H9 (cell line): ENCODE data around the gene CDH8. TPM values are rescaled to one million over a fixed set of nuclear protein-coding genes. Genes with fewer than 3 reads are reported as not detected.
A peak's percentile ranks its signal among the peaks of the same experiment; 100 is the strongest.

ENCODE experiments used
- DNase-seq: peaks from one replicate; pipeline ENCODE4 v3.0.0-alpha.2; 2017
- H2AFZ ChIP-seq: one replicate; pipeline ENCODE4 v1.6.1; 2013; ENCODE audit warnings: mild to moderate bottlenecking, low read length, control low read depth, moderate library complexity
- H2AK5ac ChIP-seq: 2 replicates; pipeline ENCODE4 v1.6.1; 2013; ENCODE audit warnings: low read length, control low read depth, mixed read lengths; ENCODE audit not compliant: insufficient read length
- H2BK120ac ChIP-seq: one replicate; pipeline ENCODE4 v1.6.1; 2013; ENCODE audit warnings: low read depth, mild to moderate bottlenecking, low read length, control low read depth, inconsistent platforms; ENCODE audit not compliant: poor library complexity, severe bottlenecking
- H2BK12ac ChIP-seq: 2 replicates; pipeline ENCODE4 v1.6.1; 2013; ENCODE audit warnings: low read length, control low read depth, mixed read lengths, low read depth; ENCODE audit not compliant: insufficient read length
- H2BK15ac ChIP-seq: 2 replicates; pipeline ENCODE4 v1.6.1; 2013; ENCODE audit warnings: low read depth, low read length, control low read depth
- H2BK20ac ChIP-seq: one replicate; pipeline ENCODE4 v1.6.1; 2013; ENCODE audit warnings: low read depth, mild to moderate bottlenecking, low read length, control low read depth, inconsistent platforms; ENCODE audit not compliant: poor library complexity, severe bottlenecking
- H2BK5ac ChIP-seq: 2 replicates; pipeline ENCODE4 v1.6.1; 2013; ENCODE audit warnings: low read length, control low read depth, mixed read lengths; ENCODE audit not compliant: insufficient read length
- H3K14ac ChIP-seq: 2 replicates; pipeline ENCODE4 v1.6.1; 2013; ENCODE audit warnings: low read length, control low read depth; ENCODE audit not compliant: insufficient read depth
- H3K18ac ChIP-seq: 2 replicates; pipeline ENCODE4 v1.6.1; 2013; ENCODE audit warnings: low read depth, mild to moderate bottlenecking, mixed read lengths, low read length, control low read depth; ENCODE audit not compliant: insufficient read length
- H3K23ac ChIP-seq: 2 replicates; pipeline ENCODE4 v1.6.1; 2013; ENCODE audit warnings: low read length, control low read depth, mixed read lengths, low read depth; ENCODE audit not compliant: insufficient read length
- H3K23me2 ChIP-seq: 2 replicates; pipeline ENCODE4 v1.6.1; 2013; ENCODE audit warnings: low read depth, mild to moderate bottlenecking, mixed read lengths, low read length, control low read depth; ENCODE audit not compliant: insufficient read length, poor library complexity, severe bottlenecking
- H3K27ac ChIP-seq: 2 replicates; pipeline ENCODE4 v1.5.1; 2013; ENCODE audit warnings: low read length, control low read depth, mixed read lengths, low read depth; ENCODE audit not compliant: insufficient read length
- H3K27me3 ChIP-seq: 2 replicates; pipeline ENCODE4 v1.6.1; 2013; ENCODE audit warnings: low read length, control low read depth, inconsistent platforms; ENCODE audit not compliant: insufficient read depth
- H3K4ac ChIP-seq: 2 replicates; pipeline ENCODE4 v1.6.1; 2013; ENCODE audit warnings: low read depth, mild to moderate bottlenecking, control low read depth, inconsistent platforms, low read length, moderate library complexity
- H3K4me1 ChIP-seq: 2 replicates; pipeline ENCODE4 v1.6.1; 2013; ENCODE audit warnings: low read length, control low read depth, inconsistent platforms; ENCODE audit not compliant: insufficient read depth
- H3K4me2 ChIP-seq: 2 replicates; pipeline ENCODE4 v1.6.1; 2013; ENCODE audit warnings: low read length, control low read depth, mixed read lengths; ENCODE audit not compliant: insufficient read length, insufficient read depth
- H3K56ac ChIP-seq: 2 replicates; pipeline ENCODE4 v1.6.1; 2013; ENCODE audit warnings: low read depth, mild to moderate bottlenecking, mixed read lengths, low read length, control low read depth; ENCODE audit not compliant: insufficient read length
- H3K79me1 ChIP-seq: 2 replicates; pipeline ENCODE4 v1.6.1; 2013; ENCODE audit warnings: low read depth, mild to moderate bottlenecking, moderate library complexity, low read length, control low read depth, inconsistent platforms; ENCODE audit not compliant: insufficient read depth, poor library complexity, severe bottlenecking
- H3K79me2 ChIP-seq: 2 replicates; pipeline ENCODE4 v1.6.1; 2013; ENCODE audit warnings: low read length, control low read depth, inconsistent platforms; ENCODE audit not compliant: insufficient read depth
- H3K9ac ChIP-seq: 2 replicates; pipeline ENCODE4 v1.6.1; 2013; ENCODE audit warnings: low read length, control low read depth, mixed read lengths; ENCODE audit not compliant: insufficient read length; ENCODE audit errors: extremely low read depth
- H3K9me3 ChIP-seq: one replicate; pipeline ENCODE4 v1.6.1; 2013; ENCODE audit warnings: low read depth, low read length, inconsistent platforms; ENCODE audit not compliant: control insufficient read depth
- H3T11ph ChIP-seq: one replicate; pipeline ENCODE4 v1.6.1; 2013; ENCODE audit warnings: mild to moderate bottlenecking, low read length, control low read depth, inconsistent platforms
- H4K20me1 ChIP-seq: one replicate; pipeline ENCODE4 v1.6.1; 2013; ENCODE audit not compliant: control insufficient read depth, insufficient read length, insufficient read depth
- H4K5ac ChIP-seq: 2 replicates; pipeline ENCODE4 v1.6.1; 2013; ENCODE audit warnings: low read depth, mild to moderate bottlenecking, mixed read lengths, low read length, control low read depth; ENCODE audit not compliant: insufficient read length
- H4K8ac ChIP-seq: replicated peaks from 2 replicates; pipeline ENCODE4 v1.6.1; 2013; ENCODE audit warnings: low read length, control low read depth, mixed read lengths, low read depth; ENCODE audit not compliant: insufficient read length
- H4K91ac ChIP-seq: 2 replicates; pipeline ENCODE4 v1.6.1; 2013; ENCODE audit warnings: low read depth, mild to moderate bottlenecking, moderate library complexity, mixed read lengths, low read length, control low read depth; ENCODE audit not compliant: insufficient read length
- H3K27ac Mint-ChIP-seq, 3 experiments: 2 replicates in 2 of 3; 3 replicates in 1 of 3; pipeline ENCODE4 v1.8.0; 2020 to 2021; ENCODE audit warnings: mixed read lengths in 3 of 3, mild to moderate bottlenecking in 1 of 3, moderate library complexity in 1 of 3
- H3K27me3 Mint-ChIP-seq: 2 replicates; pipeline ENCODE4 v1.8.0; 2021; ENCODE audit warnings: low read depth, mild to moderate bottlenecking, moderate library complexity, mixed read lengths
- H3K36me3 Mint-ChIP-seq, 3 experiments: 2 replicates in 2 of 3; 3 replicates in 1 of 3; pipeline ENCODE4 v1.8.0; 2020 to 2021; ENCODE audit warnings: low read depth in 3 of 3, mixed read lengths in 3 of 3; ENCODE audit not compliant: insufficient read depth in 1 of 3
- H3K4me1 Mint-ChIP-seq, 2 experiments: 2 replicates each; pipeline ENCODE4 v1.8.0; 2020; ENCODE audit warnings: mixed read lengths in 2 of 2
- H3K4me3 Mint-ChIP-seq, 2 experiments: 2 replicates in 1 of 2; 3 replicates in 1 of 2; pipeline ENCODE4 v1.8.0; 2020 to 2021; ENCODE audit warnings: mild to moderate bottlenecking in 2 of 2, mixed read lengths in 2 of 2, moderate library complexity in 1 of 2
- H3K9me3 Mint-ChIP-seq, 2 experiments: 2 replicates in 1 of 2; 3 replicates in 1 of 2; pipeline ENCODE4 v1.8.0; 2020; ENCODE audit warnings: mild to moderate bottlenecking in 2 of 2, mixed read lengths in 2 of 2, moderate library complexity in 1 of 2
- CTCF ChIP-seq: fragments of 200-600 bp; sonication (generic); conservative IDR thresholded peaks from 3 replicates; pipeline ENCODE4 v1.8.0; 2021; ENCODE audit warnings: antibody characterized with exemption, mild to moderate bottlenecking
- WGBS: extraction: QIAGEN DNeasy Blood & Tissue Kit; methylation state at CpG from one replicate; pipeline ENCODE4 v1.1.7; 2013; ENCODE audit warnings: missing lambda C conversion rate, low lambda C conversion rate, mixed read lengths; ENCODE audit not compliant: insufficient read length; ENCODE audit errors: extremely low coverage; 5-methylcytosine and 5-hydroxymethylcytosine counted together
- total RNA-seq: library from RNA; stranded (reverse); gene quantifications from 2 replicates; pipeline ENCODE4 v1.2.1, GENCODE V29; 2021

The CDH8 gene
- total RNA-seq, 1 experiment from 2014 or later: 12.0 TPM

GRCh38 chr16:61969077-61969382 lies 67.2 kb downstream of the CDH8 start:
- no peak overlapping the region for H3K14ac ChIP-seq
- no peak overlapping the region for H2AK5ac ChIP-seq
- no peaks in the 10 kb centered on the region for H3K27me3 Mint-ChIP-seq
- H3K9me3 Mint-ChIP-seq: peaks cover 11 to 12% of the 10 kb centered on the region in 2 experiments
- no peak for DNase-seq
- no peak for TF ChIP-seq CTCF
- no peaks in the 10 kb centered on the region for H3K79me2 ChIP-seq
- H4K8ac ChIP-seq: no peak overlapping the region
- no peak overlapping the region for H2BK20ac ChIP-seq
- 0 out of 7 replicates have a peak overlapping the region, but pooled peaks of 1 of the 3 experiments have one; percentile 32 for H3K27ac Mint-ChIP-seq
- no peaks in the 10 kb centered on the region for H3K27me3 ChIP-seq
- H2BK5ac ChIP-seq: no peak overlapping the region
- H4K5ac ChIP-seq: no peak overlapping the region
- H2BK15ac ChIP-seq: no peak overlapping the region
- no peaks in the 10 kb centered on the region; the same call in 1 of the 2 replicates for H3K4me1 ChIP-seq
- no peaks in the 10 kb centered on the region for H3K23me2 ChIP-seq
- H3K36me3 Mint-ChIP-seq: peaks cover 4 to 12% (median 5%) of the 10 kb centered on the region in 3 experiments
- no peak overlapping the region for H2BK120ac ChIP-seq
- no peak overlapping the region for H3K4me2 ChIP-seq
- no peak overlapping the region for H3K9ac ChIP-seq
- no peak overlapping the region for H3K4me3 Mint-ChIP-seq
- no peaks in the 10 kb centered on the region for H4K20me1 ChIP-seq
- no peak overlapping the region for H3K23ac ChIP-seq
- H3K56ac ChIP-seq: no peak overlapping the region
- no peak overlapping the region for H4K91ac ChIP-seq
- no peak overlapping the region for H2AFZ ChIP-seq
- H2BK12ac ChIP-seq: no peak overlapping the region
- no peak overlapping the region for H3K27ac ChIP-seq
- no CpG with 5 or more reads among the region's 4 CpGs for WGBS
- no peak overlapping the region for H3T11ph ChIP-seq
- peaks cover 47 to 50% of the 10 kb centered on the region in 2 experiments for H3K4me1 Mint-ChIP-seq
- no peaks in the 10 kb centered on the region for H3K9me3 ChIP-seq
- no peak overlapping the region for H3K18ac ChIP-seq
- no peak overlapping the region for H3K4ac ChIP-seq
- no peaks in the 10 kb centered on the region for H3K79me1 ChIP-seq
